ENCODE measurements around the gene GABRR2.
"Not testable (repeated sequence)": the region's sequence is repeated elsewhere in the genome, so short reads cannot be mapped to it uniquely, and the experiment has no call there.

Gene GABRR2

DNA sequence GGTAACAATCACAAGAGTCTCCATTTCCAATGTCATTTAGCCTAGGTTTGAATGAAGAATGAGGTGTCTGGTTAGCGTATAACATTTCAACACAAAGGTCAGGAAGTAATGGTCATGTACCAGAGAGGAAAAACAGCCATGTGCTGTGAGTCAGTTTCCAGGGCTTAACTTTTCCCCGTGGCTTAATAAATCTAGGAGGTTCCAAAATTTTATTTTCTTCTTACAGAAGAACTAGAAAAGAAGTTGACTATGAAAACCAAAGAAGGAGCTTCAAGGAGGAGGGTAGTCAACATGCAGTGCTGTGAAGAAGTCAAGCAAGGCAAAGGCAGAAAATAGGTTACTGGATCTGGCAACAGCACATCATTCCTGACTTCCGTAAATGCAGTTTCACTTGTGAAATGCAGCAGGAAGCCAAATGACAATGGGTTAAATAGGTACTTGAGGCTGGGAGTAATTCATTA is 8.4 kb upstream of the GABRR2 start:
- DNase-seq: no peak

- DNase-seq: no peak
Observed at GRCh38 chr6:89321131-89321970, 6.3 kb upstream of the GABRR2 start.

DNA sequence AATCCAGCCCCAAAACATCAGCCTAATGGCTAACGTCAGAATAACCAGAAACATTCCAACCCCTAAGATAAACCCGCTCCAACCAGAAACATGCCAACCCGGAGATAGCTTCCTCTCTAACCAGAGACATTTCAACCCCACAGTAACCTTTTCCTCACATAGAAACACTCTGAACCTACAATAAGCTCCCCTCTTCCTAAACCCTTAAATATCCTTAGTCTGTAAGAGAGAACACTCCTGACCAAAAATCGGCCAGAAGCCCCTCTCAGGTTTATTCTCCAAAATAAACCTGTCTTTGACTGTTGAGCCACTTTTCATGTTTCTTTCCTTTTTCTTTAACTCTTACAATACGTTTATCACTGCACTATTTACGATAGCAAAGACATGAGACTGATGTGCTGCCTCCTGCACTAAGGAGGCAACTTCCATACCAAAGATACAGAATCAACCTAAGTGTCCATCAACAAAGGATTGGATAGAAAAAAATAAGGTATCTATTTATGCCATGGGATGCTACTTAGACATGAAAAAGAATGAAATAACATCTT is 5.0 kb upstream of the GABRR2 start:
- no peak for DNase-seq

DNA sequence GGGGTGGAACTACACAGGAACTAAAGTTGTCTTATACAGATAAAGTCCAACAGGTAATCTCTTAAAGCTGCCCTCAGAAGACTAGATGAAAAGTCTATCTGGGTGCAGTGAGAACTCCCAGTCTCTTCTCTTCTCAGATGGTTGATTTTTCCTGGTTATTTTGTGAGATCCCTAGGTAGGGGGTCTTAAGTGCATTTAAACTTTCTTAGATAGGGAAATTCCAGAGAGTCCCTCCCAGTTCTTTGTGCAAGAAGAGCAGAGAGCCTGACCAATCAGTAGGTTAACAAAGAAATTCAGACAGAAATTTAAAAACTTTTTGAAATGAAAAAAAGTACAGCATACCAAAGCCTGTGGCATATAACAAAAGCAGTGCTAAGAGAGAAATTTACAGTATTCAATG is 2.0 kb upstream of the GABRR2 start:
- no peak for DNase-seq

DNA sequence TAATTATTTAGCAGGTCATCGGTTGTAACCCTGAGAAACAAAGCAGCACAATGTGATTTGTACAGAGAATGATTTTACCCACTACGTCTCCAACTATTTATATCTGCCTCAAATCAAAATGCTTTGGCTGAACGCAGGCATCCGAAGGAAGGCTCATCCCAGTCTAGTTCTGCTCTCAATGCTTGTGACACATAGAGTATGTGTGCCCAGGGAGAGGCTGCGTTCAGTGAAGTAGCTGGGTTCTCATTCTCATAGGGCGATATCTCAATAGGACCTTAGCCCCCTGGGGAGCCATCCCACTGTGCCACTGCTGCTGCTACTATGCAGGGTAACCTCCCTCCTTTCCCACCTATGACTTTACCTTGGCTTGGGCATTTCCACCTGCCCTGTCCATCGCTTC is 407 bp downstream of the GABRR2 start:
- DNase-seq: no peak

DNA sequence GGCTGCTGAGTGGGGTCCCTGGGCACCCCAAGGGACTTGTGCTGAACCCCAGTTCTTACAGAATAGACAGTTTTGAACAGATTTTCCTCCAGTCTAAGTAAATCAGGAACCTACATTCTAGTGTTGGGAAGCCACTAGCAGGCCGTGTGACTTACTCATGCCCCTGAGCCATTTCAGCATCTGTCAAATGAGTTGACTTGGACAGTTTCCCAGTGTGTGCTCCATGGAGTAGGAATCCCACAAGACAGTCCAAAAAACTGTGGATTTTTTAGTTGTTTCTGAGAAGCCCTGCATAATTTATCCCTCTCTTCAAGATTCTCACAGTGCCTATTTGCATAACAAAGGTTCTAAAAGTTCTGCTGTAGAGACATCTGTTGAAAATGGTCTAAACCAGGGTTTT is 2.1 kb downstream of the GABRR2 start:
- DNase-seq: no peak

DNA sequence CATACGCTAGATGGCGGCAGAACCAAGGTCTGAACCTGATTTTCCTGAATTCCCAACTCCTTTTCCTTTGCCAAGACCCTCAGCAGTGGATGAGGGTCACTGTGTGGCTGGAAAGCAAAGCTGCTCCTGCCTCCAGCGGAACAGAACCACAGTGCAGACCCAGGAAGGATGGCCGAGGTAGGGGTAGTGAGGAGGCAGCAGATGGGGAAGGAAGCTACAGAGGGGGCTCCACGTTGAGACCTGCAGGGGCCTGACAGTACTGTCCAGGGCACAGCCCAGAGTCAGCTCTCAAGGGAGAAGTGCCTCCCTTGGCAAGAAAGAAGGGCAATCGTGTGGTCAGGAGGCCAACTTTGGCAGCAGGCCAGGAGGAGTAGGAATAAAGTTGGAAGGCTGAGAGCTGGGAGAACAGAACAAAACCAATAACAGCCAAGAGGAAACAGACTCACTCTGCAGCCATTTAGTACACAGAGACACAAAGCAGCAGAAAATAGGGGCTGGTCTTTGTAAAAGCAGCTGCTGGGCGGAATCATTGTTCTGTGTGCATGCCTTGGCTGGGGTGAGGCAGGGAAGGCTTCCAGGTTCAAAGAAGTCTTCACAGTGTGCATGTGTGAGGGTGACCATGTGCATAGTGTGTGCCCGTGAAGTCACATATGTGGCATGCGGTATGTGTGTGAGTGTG is 3.1 kb downstream of the GABRR2 start:
- no peak for DNase-seq

GRCh38 chr6:89311530-89311852 is 3.6 kb downstream of the GABRR2 start:
- DNase-seq: no peak

GRCh38 chr6:89310929-89311328 is 4.2 kb downstream of the GABRR2 start:
- no peak for DNase-seq

DNA sequence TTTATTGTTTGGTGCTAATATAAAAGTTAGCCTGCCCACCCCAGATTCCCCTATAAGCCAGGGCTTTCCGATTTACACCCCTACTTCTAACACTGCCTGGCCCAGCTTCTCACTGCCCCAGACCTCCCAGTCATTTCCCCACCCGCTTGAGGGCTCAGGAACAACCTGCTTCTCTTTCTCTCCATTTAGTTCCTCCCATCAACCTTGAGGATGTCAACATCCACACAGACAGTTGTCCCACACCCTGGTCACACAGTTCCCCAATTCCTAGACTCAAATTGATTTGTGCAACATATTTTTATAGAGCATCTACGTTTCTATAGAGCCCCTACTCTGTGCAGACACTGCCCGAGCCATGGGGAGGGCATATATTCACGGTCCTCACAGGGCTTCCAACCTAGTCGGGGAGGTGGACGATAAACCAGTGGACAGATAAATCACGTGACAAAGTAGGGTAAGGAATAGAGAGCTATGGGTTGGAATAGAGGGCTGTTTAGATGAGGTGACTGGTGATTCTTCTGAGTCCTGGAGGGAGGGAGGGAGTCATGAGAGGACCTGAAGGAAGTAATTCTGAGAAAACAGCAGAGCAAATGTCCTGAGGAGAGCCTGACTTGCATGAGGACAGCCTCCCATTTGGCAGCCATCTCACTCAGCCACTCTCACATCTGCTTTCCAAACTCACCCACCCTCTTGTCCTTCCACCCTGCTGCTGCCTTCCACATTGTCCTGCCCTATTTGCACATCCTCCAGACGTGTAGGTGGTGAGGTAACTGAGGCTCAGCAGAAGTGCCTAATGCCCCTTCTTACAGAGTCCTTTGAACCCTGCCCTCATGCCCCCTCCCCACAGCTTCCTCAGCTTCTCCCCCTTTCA is 6.3 kb downstream of the GABRR2 start:
- no peak for DNase-seq

DNA sequence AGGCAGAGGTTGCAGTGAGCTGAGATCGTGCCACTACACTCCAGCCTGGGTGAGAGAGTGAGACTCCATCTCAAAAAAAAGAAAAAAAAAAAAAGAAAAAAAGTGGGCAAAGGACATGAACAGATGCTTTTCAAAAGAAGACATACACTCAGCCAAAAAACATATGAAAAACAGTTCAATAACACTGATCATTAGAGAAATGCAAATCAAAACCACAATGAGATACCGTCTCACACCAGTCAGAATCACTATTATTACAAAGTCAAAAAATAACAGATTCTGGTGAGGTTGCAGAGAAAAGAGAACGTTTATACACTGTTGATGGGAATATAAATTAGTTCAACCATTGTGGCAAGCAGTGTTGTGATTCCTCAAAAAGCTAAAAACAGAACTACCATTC is 10.6 kb downstream of the GABRR2 start:
- not testable (repeated sequence) for DNase-seq

DNA sequence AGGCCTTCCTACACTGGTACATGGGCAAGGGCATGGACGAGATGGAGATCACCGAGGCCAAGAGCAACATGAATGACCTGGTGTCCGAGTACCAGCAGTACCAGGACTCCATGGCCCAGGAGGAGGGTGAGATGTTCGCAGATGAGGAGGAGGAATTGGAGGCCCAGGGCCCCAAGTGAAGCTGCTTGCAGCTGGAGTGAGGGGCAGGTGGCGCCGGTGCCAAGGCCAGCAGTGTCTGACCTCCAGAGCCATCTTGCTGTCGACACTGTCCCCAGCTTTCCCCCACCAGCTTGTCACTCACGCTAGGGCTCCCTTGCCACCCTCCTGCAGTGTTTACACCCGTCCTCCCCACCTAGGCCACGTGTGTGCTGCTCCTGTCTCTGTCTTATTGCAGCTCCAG is 12.2 kb downstream of the GABRR2 start:
- DNase-seq: no peak

GRCh38 chr6:89302195-89302770 is 12.8 kb downstream of the GABRR2 start:
- DNase-seq: no peak

- no peak for DNase-seq
Observed at GRCh38 chr6:89301586-89302194, 13.4 kb downstream of the GABRR2 start.

GRCh38 chr6:89299466-89299850 is 15.6 kb downstream of the GABRR2 start:
- DNase-seq: no peak

GRCh38 chr6:89298680-89299465 is 16.2 kb downstream of the GABRR2 start:
- DNase-seq: peak; percentile 31

GRCh38 chr6:89297695-89298351 is 17.3 kb downstream of the GABRR2 start:
- peak; percentile 67 for DNase-seq

DNA sequence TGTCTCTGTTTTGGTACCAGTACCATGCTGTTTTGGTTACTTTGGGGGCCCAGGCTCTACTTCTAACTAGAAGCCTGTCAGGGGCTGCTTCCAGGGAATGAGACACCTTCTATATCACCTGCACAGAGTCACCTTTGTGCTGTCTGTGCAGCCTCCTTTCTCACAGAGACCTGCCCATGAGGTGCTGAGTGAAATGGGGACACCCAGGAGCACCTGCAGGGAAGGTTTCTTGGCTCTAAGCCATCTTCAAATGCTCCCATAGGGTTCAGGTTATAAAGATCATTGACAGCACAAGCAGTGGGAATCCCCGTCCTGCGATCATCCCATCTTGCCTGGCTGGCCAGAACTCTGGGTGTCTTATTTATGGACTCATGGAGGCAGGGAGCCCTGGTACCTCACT is 19.1 kb downstream of the GABRR2 start:
- DNase-seq: no peak

DNA sequence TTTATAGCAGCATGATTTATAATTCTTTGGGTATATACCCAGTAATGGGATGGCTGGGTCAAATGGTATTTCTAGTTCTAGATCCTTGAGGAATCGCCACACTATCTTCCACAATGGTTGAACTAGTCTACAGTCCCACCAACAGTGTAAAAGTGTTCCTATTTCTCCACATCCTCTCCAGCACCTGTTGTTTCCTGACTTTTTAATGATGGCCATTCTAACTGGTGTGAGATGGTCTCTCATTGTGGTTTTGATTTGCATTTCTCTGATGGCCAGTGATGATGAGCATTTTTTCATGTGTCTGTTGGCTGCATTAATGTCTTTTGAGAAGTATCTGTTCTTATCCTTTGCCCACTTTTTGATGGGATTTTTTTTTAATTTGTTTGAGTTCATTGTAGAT is 20.0 kb downstream of the GABRR2 start:
- DNase-seq: not testable (repeated sequence)

DNA sequence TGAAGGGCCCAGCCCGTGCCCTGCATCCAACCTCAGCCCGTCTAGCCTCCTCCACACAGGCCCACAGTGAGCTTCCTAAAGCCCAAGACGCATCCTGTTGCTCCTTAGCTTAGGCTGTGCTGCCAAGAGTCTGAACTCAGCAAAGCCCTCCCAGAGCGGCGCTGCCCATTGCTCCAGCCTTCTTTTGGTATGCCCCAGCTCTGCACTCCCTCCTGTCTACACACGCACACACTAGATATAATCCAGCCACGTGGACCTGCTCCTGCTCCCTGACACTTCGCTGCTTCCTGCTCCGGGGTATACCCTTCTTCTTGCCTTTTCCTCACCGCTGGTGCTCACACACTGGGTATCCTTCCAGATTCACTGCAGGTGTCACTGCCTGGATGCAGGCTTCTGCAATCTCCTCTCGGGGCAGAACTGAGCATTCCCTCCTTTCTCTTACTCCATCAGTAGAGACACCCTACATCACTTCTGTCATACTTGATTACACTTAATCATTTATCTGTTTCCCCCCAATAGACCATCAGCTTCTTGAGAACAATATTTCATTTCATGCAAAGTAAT is 23.8 kb downstream of the GABRR2 start:
- DNase-seq: no peak

Measured in T1000 (cell line).